Left ventricle myocardium inferior (tissue), 1 donor: ENCODE measurements around the gene SLC50A1. TPM values are rescaled to one million over a fixed set of nuclear protein-coding genes. Genes with fewer than 3 reads are reported as not detected.
A peak's percentile ranks its signal among the peaks of the same experiment; 100 is the strongest.

ENCODE experiments used
- DNase-seq: peaks from one replicate; pipeline ENCODE4 v3.0.0-alpha.2; 2020
- H3K27ac ChIP-seq: fragments of 200-600 bp; replicated peaks from 2 replicates; pipeline ENCODE4 v1.8.0; 2021
- H3K27me3 ChIP-seq: fragments of 200-600 bp; 2 replicates; pipeline ENCODE4 v1.8.0; 2021; ENCODE audit warnings: low read depth
- H3K36me3 ChIP-seq: fragments of 200-600 bp; 2 replicates; pipeline ENCODE4 v1.8.0; 2021
- H3K4me1 ChIP-seq: fragments of 200-600 bp; 2 replicates; pipeline ENCODE4 v1.8.0; 2021
- H3K4me3 ChIP-seq: fragments of 200-600 bp; 2 replicates; pipeline ENCODE4 v1.8.0; 2021; ENCODE audit warnings: mild to moderate bottlenecking, moderate library complexity
- H3K9me3 ChIP-seq: fragments of 200-600 bp; replicated peaks from 2 replicates; pipeline ENCODE4 v1.8.0; 2021
- CTCF ChIP-seq: fragments of 200-600 bp; IDR thresholded peaks from 2 replicates; pipeline ENCODE4 v1.8.0; 2021; ENCODE audit warnings: antibody characterized with exemption, mild to moderate bottlenecking, borderline replicate concordance
- intact Hi-C: fragments of 100-400 bp; cut with micrococcal nuclease; formaldehyde crosslinking; loops from one replicate; pipeline ENCODE4 v1.11.0; 2022
- total RNA-seq: library from RNA; stranded (reverse); fragmentation: NEBNext Ultra II Directional; extraction: Animal tissue kit (Norgen Biotek cat#: 25700); gene quantifications from one replicate; pipeline ENCODE4 v1.2.1, GENCODE V29; 2021
- donor health status: DM: no; HTN: yes; CAD: no; lungs with severe emphysema.

SLC50A1 gene
- total RNA-seq, 1 donor from 2014 or later, result 8.2 TPM

GRCh38 chr1:155182052-155182550 is 46.4 kb downstream of the SLC50A1 start:
- intact Hi-C loops, result no loop called here
- no peaks in the 10 kb centered on the region for H3K27me3 ChIP-seq
- TF ChIP-seq CTCF, result no peak
- no peak for DNase-seq
- no peak overlapping the region for H3K27ac ChIP-seq
- H3K9me3 ChIP-seq, result no peaks in the 10 kb centered on the region
- peaks cover 16% of the 10 kb centered on the region for H3K4me1 ChIP-seq
- no peaks in the 10 kb centered on the region for H3K36me3 ChIP-seq
- no peak overlapping the region for H3K4me3 ChIP-seq

- Histone ChIP-seq H3K27ac (no peak overlapping the region), H3K27me3 (no peaks in the 10 kb centered on the region), H3K4me1 (peaks cover 15% of the 10 kb centered on the region), H3K4me3 (no peak overlapping the region), H3K9me3 (no peaks in the 10 kb centered on the region), H3K36me3 (no peaks in the 10 kb centered on the region)
- peak; percentile 12 for DNase-seq
- TF ChIP-seq CTCF, result no peak
- intact Hi-C loops, result no loop called here
Measured at GRCh38 chr1:155183775-155184221, 48.1 kb downstream of the SLC50A1 start.

- intact Hi-C loops, result no loop called here
Measured at GRCh38 chr1:155184351-155184811, 48.7 kb downstream of the SLC50A1 start.

GRCh38 chr1:155184835-155185782 is 49.5 kb downstream of the SLC50A1 start:
- TF ChIP-seq CTCF, result no peak
- peak; percentile 47 for DNase-seq
- intact Hi-C loops, result no loop called here

More at GRCh38 chr1:155184351-155184811, 48.7 kb downstream of the SLC50A1 start:
- Histone ChIP-seq H3K9me3 (no peaks in the 10 kb centered on the region), H3K4me1 (peaks cover 15% of the 10 kb centered on the region), H3K27ac (peak overlapping the region; percentile 78), H3K36me3 (no peaks in the 10 kb centered on the region), H3K27me3 (no peaks in the 10 kb centered on the region), H3K4me3 (no peak overlapping the region)
- no peak for TF ChIP-seq CTCF
- DNase-seq, result no peak

GRCh38 chr1:155185783-155186066 is 50.1 kb downstream of the SLC50A1 start:
- Histone ChIP-seq H3K4me3 (no peak overlapping the region), H3K4me1 (peaks cover 15% of the 10 kb centered on the region), H3K27ac (peak overlapping the region; percentile 78), H3K9me3 (no peaks in the 10 kb centered on the region), H3K36me3 (no peaks in the 10 kb centered on the region), H3K27me3 (no peaks in the 10 kb centered on the region)
- intact Hi-C loops, result no loop called here
- no peak for TF ChIP-seq CTCF
- DNase-seq, result no peak

More at GRCh38 chr1:155184835-155185782, 49.5 kb downstream of the SLC50A1 start:
- Histone ChIP-seq H3K4me3 (no peak overlapping the region), H3K27ac (peak overlapping the region; percentile 78), H3K4me1 (peaks cover 15% of the 10 kb centered on the region), H3K27me3 (no peaks in the 10 kb centered on the region), H3K36me3 (no peaks in the 10 kb centered on the region), H3K9me3 (no peaks in the 10 kb centered on the region)
